ENCODE results near the gene KIF1A. TPM values are rescaled to one million over a fixed set of nuclear protein-coding genes. Genes with fewer than 3 reads are reported as not detected.
A peak's percentile ranks its signal among the peaks of the same experiment; 100 is the strongest.

Gene KIF1A
- total and polyA plus RNA-seq, 2 of the 8 experiments (the other 6 are each of a cell fraction or from before 2014, with no cell fraction given): 61.3 to 281 TPM

DNA sequence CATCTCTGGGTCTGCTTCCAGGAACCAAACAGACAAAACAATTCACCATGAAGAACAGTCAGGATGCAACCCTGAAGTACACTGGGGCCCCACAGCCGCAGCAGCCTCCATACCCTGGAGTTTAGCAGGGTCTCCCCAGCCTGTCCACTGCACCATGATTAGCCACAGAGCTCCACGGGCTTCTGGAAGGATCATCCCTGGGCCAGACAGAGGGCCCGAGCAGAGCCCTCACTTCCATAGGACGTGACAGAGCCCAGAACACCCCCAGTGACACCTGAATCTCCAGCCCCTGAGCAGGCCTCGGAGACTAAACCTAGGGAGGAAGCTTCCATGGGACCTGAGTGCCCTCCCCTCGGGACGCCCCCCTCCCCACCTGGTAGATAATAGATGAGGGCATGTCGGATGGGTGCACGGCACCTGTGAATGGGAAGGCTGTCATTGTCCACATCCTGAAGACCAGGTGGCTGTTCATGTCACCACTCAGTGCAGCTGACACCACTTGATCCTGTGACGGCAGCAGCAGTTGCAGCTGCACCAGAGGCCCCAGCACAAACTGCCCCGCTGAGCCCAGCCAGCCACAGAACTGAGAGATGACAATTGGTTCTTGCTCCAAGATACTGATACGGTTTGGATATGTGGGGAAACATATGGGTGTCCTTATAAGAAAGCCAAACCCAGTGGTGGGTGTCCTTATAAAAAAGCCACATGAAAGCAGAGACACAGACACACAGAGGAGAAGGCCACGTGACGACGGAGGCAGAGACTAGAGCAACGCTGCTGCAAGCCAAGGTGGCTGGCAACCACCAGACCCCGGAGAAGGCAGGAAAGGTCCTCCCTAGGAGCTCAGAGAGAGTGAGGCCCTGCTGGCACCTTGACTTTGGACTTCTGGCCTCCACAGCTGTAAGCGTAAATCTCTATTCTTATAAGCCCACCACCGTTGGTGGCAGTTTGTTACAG, 23.2 kb downstream of the KIF1A start:
- Histone ChIP-seq H2BK20ac (ENCODE audit: low read length) (no peak overlapping the region), H3K4me3 (ENCODE audit: extremely low read depth in 1 of 4, insufficient read depth in 2 of 4, low read depth in 3 of 4, low read length in 4 of 4) (no peak overlapping the region), H3K18ac (ENCODE audit: extremely low read depth, low read length) (no peak overlapping the region), H3K9ac (replicated peaks in 1 of 4; ENCODE audit: extremely low read depth in 1 of 4, low read depth in 3 of 4, low read length in 3 of 4) (no peak overlapping the region), H4K91ac (replicated peaks; ENCODE audit: insufficient read length, low read length) (no peak overlapping the region), H4K5ac (ENCODE audit: insufficient read length, low read depth, low read length) (no peak overlapping the region), H3K4me2 (ENCODE audit: insufficient read depth in 1 of 2, low read depth in 2 of 2, low read length in 2 of 2) (no peak overlapping the region), H3K23me2 (ENCODE audit: low read depth, low read length) (no peaks in the 10 kb centered on the region; the same call in 1 of the 2 replicates), H3K4ac (replicated peaks; ENCODE audit: insufficient read length, low read depth, low read length) (no peak overlapping the region), H3K4me1 (replicated peaks in 1 of 4; ENCODE audit: control insufficient read depth in 3 of 4, insufficient read depth in 4 of 4, low read length in 3 of 4) (peaks cover 0 to 11% (median 8%) of the 10 kb centered on the region in 4 experiments; a peak in 5 of 7 replicates), H2BK5ac (ENCODE audit: low read depth, low read length) (no peak overlapping the region), H2AK5ac (ENCODE audit: low read depth, low read length) (no peak overlapping the region), H2BK15ac (ENCODE audit: low read length) (no peak overlapping the region), H2BK120ac (replicated peaks; ENCODE audit: low read depth, low read length) (no peak overlapping the region), H2BK12ac (ENCODE audit: low read depth, low read length) (no peak overlapping the region), H3K79me2 (ENCODE audit: control insufficient read depth in 1 of 2, insufficient read depth in 2 of 2, low read length in 2 of 2) (peaks cover 11 to 97% of the 10 kb centered on the region in 2 experiments), H3K36me3 (ENCODE audit: control insufficient read depth in 2 of 4, insufficient read depth in 4 of 4, low read length in 3 of 4) (peaks cover 19 to 58% (median 33%) of the 10 kb centered on the region in 4 experiments; a peak in 7 of 8 replicates), H3K9me3 (ENCODE audit: insufficient read depth in 2 of 2, low read depth in 1 of 2, low read length in 1 of 2) (no peaks in the 10 kb centered on the region; a peak in 1 of 4 replicates), H3K79me1 (ENCODE audit: low read depth, low read length) (peaks cover 34% of the 10 kb centered on the region), H2AFZ (ENCODE audit: low read length) (no peak overlapping the region), H3K56ac (replicated peaks; ENCODE audit: insufficient read length, low read depth, low read length) (no peak overlapping the region), H3K23ac (ENCODE audit: insufficient read length) (no peak overlapping the region), H3K27ac (ENCODE audit: low read depth, low read length) (no peak overlapping the region), H3K27me3 (replicated peaks in 1 of 4; ENCODE audit: control insufficient read depth in 3 of 4, extremely low read depth in 1 of 4, insufficient read depth in 3 of 4, low read length in 3 of 4) (no peaks in the 10 kb centered on the region), H3K14ac (ENCODE audit: insufficient read length) (no peak overlapping the region), H4K20me1 (replicated peaks in 1 of 2; ENCODE audit: control insufficient read depth in 1 of 2, insufficient read depth in 2 of 2, low read length in 2 of 2) (peaks cover 46 to 53% of the 10 kb centered on the region in 2 experiments), H4K8ac (ENCODE audit: extremely low read depth, insufficient read depth, low read length) (peak overlapping the region; percentile 15)
- ChIA-PET POLR2A (ENCODE audit: partially characterized antibody) (interaction anchor here (0.9 to 18.0 kb wide), 5 partner anchors 8 to 24 kb away, joined by 3 to 291 read pairs (median 8); partner anchors contain the start of gene KIF1A), CTCF (ENCODE audit: partially characterized antibody) (interaction anchor here (1.2 to 2.0 kb wide), 3 partner anchors 9 to 43 kb away, joined by 3 to 5 read pairs (median 3); no protein-coding TSS in a partner anchor)
- TF ChIP-seq SP2 (IDR thresholded peaks at IDR 0.05; ENCODE audit: low read length) (no peak), KDM5A (IDR thresholded peaks at IDR 0.05; ENCODE audit: low read length) (no peak), SIRT6 (IDR thresholded peaks at IDR 0.05; ENCODE audit: low read length) (no peak), RBBP5 (IDR thresholded peaks at IDR 0.05; ENCODE audit: borderline replicate concordance, low read depth, low read length) (no peak), ZNF274 (IDR thresholded peaks at IDR 0.05; ENCODE audit: borderline replicate concordance, extremely low read depth, low read length) (no peak), TBP (IDR thresholded peaks at IDR 0.05; ENCODE audit: low read depth, low read length) (no peak), SRF (IDR thresholded peaks at IDR 0.05; ENCODE audit: low read depth, low read length) (no peak), EP300 (IDR thresholded peaks at IDR 0.05; ENCODE audit: borderline replicate concordance in 1 of 2, low read depth in 2 of 2, low read length in 2 of 2) (no peak)
- DNase-seq (ENCODE audit: low read depth in 1 of 2, low spot score in 2 of 2) (no peak), FAIRE-seq (no peak)
- WGBS, 2 experiments (ENCODE audit: extremely low coverage in 1 of 2, insufficient coverage in 1 of 2, insufficient read length in 1 of 2, insufficient replicate concordance in 2 of 2, low coverage in 1 of 2, low lambda C conversion rate in 2 of 2, missing lambda C conversion rate in 1 of 2): 92% methylated on average over 16 of the region's 19 CpGs; no CpG with 5 or more reads in 1 of the 2 experiments
